ENCODE results near the gene ABI1. TPM values are rescaled to one million over a fixed set of nuclear protein-coding genes. Genes with fewer than 3 reads are reported as not detected.

ABI1 gene
- total and polyA plus RNA-seq, 4 donors, result 10.7 to 18.3 (median 14.3) TPM

DNA sequence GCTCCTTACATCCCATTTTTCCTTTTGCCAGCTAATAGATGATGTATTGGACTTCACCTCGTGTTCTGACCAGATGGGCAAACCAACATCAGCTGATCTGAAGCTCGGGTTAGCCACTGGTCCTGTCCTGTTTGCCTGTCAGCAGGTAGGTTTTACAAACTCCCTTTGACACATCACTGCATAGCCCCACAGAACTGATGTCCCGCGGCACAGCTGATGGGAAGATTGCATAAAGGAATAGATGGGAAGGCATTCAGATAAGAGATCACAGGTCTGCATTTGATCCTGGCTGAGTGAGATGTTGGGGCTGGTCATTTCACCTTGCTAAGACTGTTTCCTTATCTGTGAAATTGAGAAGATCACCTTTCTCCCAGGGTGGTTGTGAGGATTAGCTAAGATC is 125.3 kb downstream of the ABI1 start:
- Histone ChIP-seq H3K27ac (ENCODE audit: low read depth in 1 of 2, low read length in 2 of 2) (no peak overlapping the region), H3K9me3 (ENCODE audit: control insufficient read depth in 4 of 4, low read length in 3 of 4) (no peaks in the 10 kb centered on the region), H3K36me3 (ENCODE audit: control insufficient read depth in 4 of 4, insufficient read depth in 3 of 4, low read depth in 1 of 4, low read length in 3 of 4) (peaks cover 2 to 15% (median 4%) of the 10 kb centered on the region in 4 donors), H3K4me3 (ENCODE audit: low read depth in 1 of 3, low read length in 3 of 3) (no peak overlapping the region), H3K27me3 (ENCODE audit: control insufficient read depth in 4 of 4, insufficient read depth in 4 of 4, low read length in 3 of 4) (no peaks in the 10 kb centered on the region), H3K9ac (ENCODE audit: low read depth in 1 of 2, low read length in 2 of 2) (no peak overlapping the region), H3K4me1 (ENCODE audit: control insufficient read depth in 4 of 4, insufficient read depth in 4 of 4, low read length in 3 of 4) (peaks cover 2 to 24% (median 16%) of the 10 kb centered on the region in 4 donors)
- no peak for DNase-seq (ENCODE audit: low spot score)
- WGBS, result 89% methylated on average over 4 of the region's 4 CpGs
- TF ChIP-seq TAF1 (conservative IDR thresholded peaks at IDR 0.05) (no peak), FOXA1 (IDR thresholded peaks at IDR 0.05) (no peak), REST (IDR thresholded peaks at IDR 0.05) (no peak), JUND (IDR thresholded peaks at IDR 0.05) (no peak), SP1 (IDR thresholded peaks at IDR 0.05) (no peak), FOXA2 (IDR thresholded peaks at IDR 0.05) (no peak), EGR1 (IDR thresholded peaks at IDR 0.05; ENCODE audit: low read depth in 2 of 2) (no peak), MAX (IDR thresholded peaks at IDR 0.05) (no peak), HNF4G (IDR thresholded peaks at IDR 0.05) (no peak), GABPA (IDR thresholded peaks at IDR 0.05 in 1 of 2, conservative IDR thresholded peaks at IDR 0.05 in 1 of 2) (no peak), HNF4A (conservative IDR thresholded peaks at IDR 0.05) (no peak), RXRA (IDR thresholded peaks at IDR 0.05) (no peak)
- TF ChIP-seq, protein P1, sequence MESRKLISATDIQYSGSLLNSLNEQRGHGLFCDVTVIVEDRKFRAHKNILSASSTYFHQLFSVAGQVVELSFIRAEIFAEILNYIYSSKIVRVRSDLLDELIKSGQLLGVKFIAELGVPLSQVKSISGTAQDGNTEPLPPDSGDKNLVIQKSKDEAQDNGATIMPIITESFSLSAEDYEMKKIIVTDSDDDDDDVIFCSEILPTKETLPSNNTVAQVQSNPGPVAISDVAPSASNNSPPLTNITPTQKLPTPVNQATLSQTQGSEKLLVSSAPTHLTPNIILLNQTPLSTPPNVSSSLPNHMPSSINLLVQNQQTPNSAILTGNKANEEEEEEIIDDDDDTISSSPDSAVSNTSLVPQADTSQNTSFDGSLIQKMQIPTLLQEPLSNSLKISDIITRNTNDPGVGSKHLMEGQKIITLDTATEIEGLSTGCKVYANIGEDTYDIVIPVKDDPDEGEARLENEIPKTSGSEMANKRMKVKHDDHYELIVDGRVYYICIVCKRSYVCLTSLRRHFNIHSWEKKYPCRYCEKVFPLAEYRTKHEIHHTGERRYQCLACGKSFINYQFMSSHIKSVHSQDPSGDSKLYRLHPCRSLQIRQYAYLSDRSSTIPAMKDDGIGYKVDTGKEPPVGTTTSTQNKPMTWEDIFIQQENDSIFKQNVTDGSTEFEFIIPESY (IDR thresholded peaks at IDR 0.05), result no peak
- TF ChIP-seq, protein P2, sequence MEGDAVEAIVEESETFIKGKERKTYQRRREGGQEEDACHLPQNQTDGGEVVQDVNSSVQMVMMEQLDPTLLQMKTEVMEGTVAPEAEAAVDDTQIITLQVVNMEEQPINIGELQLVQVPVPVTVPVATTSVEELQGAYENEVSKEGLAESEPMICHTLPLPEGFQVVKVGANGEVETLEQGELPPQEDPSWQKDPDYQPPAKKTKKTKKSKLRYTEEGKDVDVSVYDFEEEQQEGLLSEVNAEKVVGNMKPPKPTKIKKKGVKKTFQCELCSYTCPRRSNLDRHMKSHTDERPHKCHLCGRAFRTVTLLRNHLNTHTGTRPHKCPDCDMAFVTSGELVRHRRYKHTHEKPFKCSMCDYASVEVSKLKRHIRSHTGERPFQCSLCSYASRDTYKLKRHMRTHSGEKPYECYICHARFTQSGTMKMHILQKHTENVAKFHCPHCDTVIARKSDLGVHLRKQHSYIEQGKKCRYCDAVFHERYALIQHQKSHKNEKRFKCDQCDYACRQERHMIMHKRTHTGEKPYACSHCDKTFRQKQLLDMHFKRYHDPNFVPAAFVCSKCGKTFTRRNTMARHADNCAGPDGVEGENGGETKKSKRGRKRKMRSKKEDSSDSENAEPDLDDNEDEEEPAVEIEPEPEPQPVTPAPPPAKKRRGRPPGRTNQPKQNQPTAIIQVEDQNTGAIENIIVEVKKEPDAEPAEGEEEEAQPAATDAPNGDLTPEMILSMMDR (IDR thresholded peaks at IDR 0.05; ENCODE audit: low read depth, low read length, missing input control), result no peak
- TF ChIP-seq, protein P3, sequence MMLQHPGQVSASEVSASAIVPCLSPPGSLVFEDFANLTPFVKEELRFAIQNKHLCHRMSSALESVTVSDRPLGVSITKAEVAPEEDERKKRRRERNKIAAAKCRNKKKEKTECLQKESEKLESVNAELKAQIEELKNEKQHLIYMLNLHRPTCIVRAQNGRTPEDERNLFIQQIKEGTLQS (IDR thresholded peaks at IDR 0.05), result no peak

All from liver (tissue), 9 donors.